HT-29 (cell line): ENCODE results near the gene SCN7A. TPM values are rescaled to one million over a fixed set of nuclear protein-coding genes. Genes with fewer than 3 reads are reported as not detected.
"Not testable (repeated sequence)": the region's sequence is repeated elsewhere in the genome, so short reads cannot be mapped to it uniquely, and the experiment has no call there.

ENCODE experiments used
- DNase-seq: peaks from one replicate; pipeline ENCODE4 v3.0.0-alpha.2; 2015; ENCODE audit warnings: low spot score
- total RNA-seq: library from RNA; depleted of rRNA; stranded (reverse); fragments of >200 nt; shearing (Covaris generic); gene quantifications from 2 replicates; pipeline ENCODE4 v1.2.3, GENCODE V29; 2014

The SCN7A gene
- total RNA-seq, 1 experiment from 2014 or later, result not detected

GRCh38 chr2:166454006-166454595, 39.9 kb downstream of the SCN7A start:
- DNase-seq, result no peak

- DNase-seq, result no peak
These were observed 42.6 kb downstream of the SCN7A start for GRCh38 chr2:166451468-166451867.

GRCh38 chr2:166449439-166449838, 44.6 kb downstream of the SCN7A start:
- DNase-seq, result no peak

DNA sequence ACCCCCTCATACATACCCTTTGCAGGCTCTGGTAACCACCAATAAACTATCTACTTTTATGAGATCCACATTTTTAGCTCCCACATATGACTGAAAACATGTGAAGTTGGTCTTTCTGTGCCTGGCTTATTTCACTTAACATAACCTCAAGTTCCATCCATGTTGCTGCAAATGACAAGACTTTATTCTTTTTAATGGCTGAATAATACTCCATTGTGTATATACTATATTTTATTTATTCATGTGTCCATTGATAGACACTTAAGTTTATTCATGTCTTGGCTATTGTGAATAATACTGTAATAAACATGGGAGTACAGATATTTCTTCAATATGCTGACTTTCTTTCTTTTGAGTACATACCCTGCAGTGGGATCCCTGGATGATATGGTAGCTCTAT, 45.9 kb downstream of the SCN7A start:
- no peak for DNase-seq

DNA sequence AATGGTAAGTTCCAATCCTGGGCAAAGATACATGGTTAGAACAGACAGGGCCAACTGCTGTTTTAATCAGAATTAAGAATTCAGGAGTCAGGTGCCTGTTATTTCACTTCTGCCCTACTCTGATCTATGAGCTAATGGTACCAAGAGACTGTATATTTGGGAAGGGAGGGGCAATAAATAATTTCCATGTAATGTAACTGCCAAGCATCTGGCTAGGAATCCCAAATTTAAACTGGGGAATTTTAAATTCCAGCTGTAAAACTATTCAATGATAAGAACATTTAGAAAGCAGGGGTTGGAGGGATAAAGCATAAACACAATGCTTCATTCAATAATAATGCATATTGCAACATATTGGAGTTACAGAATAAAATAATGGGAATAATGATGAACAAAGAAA, 49.7 kb downstream of the SCN7A start:
- no peak for DNase-seq

GRCh38 chr2:166440313-166440712, 53.7 kb downstream of the SCN7A start:
- DNase-seq, result no peak

DNA sequence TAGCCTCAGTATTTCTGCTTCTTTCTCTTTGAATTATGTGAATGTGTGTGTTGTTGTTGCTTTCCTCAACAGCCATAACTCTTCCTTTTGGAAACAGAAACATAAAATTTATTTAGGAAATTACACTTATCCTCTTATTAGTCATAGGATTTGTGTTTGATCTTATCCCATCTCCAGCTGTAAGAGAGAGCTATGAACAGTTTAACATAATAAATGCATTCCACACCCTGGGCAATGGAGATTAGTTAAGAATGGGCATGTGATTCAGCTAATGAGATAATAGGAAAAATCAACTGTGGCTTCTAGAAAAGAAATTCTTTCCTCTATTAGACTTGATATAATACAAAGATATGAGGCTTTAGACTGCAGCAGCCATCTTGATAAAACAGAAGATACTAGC, 55.0 kb downstream of the SCN7A start:
- DNase-seq, result no peak

DNA sequence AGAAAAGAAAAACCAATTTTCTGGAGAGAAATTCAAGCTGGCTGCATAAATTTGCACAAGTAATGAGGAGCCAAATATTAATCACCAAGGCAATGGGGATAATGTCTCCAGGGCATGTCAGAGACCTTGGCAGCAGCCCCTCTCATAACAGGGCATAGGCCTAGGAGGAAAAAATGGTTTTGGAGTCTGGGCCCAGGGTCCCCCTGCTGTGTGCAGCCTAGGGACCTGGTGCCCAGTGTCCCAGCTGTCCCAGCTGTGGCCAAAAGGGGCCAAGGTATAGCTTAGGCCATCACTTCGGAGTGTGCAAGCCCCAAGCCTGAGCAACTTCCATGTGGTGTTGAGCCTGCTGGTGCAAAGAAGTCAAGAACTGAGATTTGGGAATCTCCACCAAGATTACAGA, 57.1 kb downstream of the SCN7A start:
- DNase-seq, result no peak

- DNase-seq, result no peak
These were observed 57.9 kb downstream of the SCN7A start for GRCh38 chr2:166436189-166436588.

GRCh38 chr2:166434491-166434890, 59.6 kb downstream of the SCN7A start:
- DNase-seq, result no peak

- DNase-seq, result no peak
These were observed 60.6 kb downstream of the SCN7A start for GRCh38 chr2:166433457-166433856.

DNA sequence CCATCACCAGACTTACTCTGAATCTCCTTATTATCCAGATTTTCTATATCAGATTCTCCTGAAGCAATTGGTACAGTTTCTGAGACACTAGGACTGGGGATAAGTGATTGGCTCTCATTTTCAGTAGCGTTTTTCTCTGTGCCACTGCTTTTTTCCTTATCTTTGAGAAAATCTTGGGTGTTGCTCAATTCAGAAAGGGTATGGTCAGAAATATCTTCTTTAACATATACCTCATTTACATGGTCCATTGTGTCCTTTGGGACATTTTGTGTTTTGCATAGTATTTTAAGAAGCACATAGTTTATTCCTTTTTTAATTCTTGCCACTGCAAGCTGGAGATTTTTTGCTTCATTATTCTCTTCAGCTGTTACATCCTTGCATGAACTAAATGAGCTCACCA, 61.7 kb downstream of the SCN7A start:
- DNase-seq, result no peak

- DNase-seq, result no peak
These were observed 69.2 kb downstream of the SCN7A start for GRCh38 chr2:166424841-166425240.

DNA sequence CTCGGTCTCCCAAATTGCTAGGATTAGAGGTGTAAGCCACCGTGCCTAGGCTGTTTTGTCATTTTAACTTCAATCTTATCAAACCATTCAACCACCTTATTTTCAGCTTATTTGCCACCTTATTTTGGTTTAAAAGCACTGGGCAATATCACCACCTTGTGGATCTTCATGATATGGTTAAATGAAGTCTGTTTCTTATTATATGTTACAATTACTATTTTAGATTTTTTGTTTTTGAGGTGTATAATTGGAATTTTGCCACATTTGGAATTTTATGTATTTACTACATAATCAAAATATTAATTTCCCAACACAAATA, 74.5 kb downstream of the SCN7A start:
- peak; percentile 35 for DNase-seq

DNA sequence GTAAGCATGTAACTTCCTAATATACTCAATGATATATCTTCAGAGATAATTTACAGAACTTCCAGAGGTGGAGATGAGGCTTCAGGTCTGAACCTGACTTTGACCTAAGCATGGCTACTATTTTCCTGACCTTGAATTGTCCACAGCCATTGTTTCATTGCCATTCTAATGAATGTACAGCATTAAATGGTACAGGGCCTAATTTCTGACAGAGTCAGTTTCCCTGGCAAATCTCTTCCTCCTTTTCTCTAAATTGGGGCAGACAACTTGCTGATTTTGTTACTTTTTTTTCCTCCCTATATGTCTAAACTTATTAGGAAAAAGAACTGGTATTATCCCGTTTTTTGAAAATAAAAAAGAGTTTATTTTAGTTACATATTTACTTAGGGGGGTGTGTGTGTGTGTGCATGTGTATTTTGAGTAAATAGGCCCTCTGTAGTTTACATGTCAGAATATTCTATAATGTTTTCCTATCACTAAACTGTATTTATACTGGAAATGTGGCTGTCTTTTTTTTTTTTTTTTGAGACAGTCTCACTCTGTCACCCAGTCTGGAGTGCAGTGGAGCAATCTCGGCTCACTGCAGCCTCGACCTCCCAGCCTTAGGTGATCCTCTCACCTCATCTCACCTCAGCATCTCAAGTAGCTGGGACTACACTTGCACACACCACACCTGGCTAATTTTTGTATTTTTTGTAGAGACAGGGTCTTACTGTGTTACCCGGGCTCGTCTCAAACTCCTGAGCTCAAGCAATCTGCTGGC, 75.0 kb downstream of the SCN7A start:
- DNase-seq, result no peak

GRCh38 chr2:166417669-166418068, 76.4 kb downstream of the SCN7A start:
- DNase-seq, result peak; percentile 38

GRCh38 chr2:166413255-166413654, 80.8 kb downstream of the SCN7A start:
- no peak for DNase-seq

GRCh38 chr2:166411473-166412230, 82.4 kb downstream of the SCN7A start:
- DNase-seq, result no peak

GRCh38 chr2:166410828-166411472, 83.1 kb downstream of the SCN7A start:
- no peak for DNase-seq

- not testable (repeated sequence) for DNase-seq
These were observed 86.3 kb downstream of the SCN7A start for GRCh38 chr2:166407746-166408145.

GRCh38 chr2:166406374-166406773, 87.7 kb downstream of the SCN7A start:
- DNase-seq, result no peak

DNA sequence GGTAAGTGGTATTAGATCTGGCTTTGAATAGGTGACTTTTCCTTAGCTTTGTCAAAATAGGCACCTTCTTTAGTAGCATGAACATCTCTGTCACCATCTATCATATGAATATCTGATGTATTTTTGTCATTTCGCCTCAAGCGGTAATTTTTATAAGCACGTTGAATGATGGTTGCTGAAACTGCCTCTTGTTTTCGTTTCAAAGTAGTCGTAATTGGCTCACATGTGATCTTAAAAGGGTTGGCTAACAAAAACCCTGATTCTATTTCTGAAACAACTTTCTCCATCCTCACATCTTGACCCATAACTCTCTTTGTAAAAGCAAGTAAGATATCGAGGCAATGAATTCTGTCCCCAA, 88.5 kb downstream of the SCN7A start:
- DNase-seq, result no peak
